Omental fat pad (tissue), 4 donors: ENCODE data around the gene IGSF5. TPM values are rescaled to one million over a fixed set of nuclear protein-coding genes. Genes with fewer than 3 reads are reported as not detected.

ENCODE experiments used
- ATAC-seq: fragments of 150-250 bp; one replicate; pipeline ENCODE4 v1.9.1; 2016; ENCODE audit warnings: mild to moderate bottlenecking, moderate library complexity; ENCODE audit not compliant: low FRiP score
- DNase-seq: peaks from one replicate; pipeline ENCODE4 v3.0.0-alpha.2; 2019; ENCODE audit warnings: low spot score
- CTCF ChIP-seq, 3 donors: fragments of 450-650 bp; IDR thresholded peaks; one replicate each; pipeline ENCODE4 v1.5.1; 2016 to 2017; ENCODE audit warnings: antibody characterized with exemption in 3 of 3, mild to moderate bottlenecking in 3 of 3, moderate library complexity in 2 of 3
- total RNA-seq, 4 donors: library from RNA; depleted of rRNA; stranded (reverse); fragments of >200 nt; gene quantifications; one replicate each; pipeline ENCODE4 v1.1.0, GENCODE V29; 2016

IGSF5 gene
- total RNA-seq, 4 donors from 2014 or later, result not detected

GRCh38 chr21:39809936-39810335, 65.0 kb downstream of the IGSF5 start:
- ATAC-seq, result no peak
- no peak for TF ChIP-seq CTCF (IDR thresholded peaks at IDR 0.05)
- DNase-seq, result no peak

GRCh38 chr21:39812983-39813382, 68.0 kb downstream of the IGSF5 start:
- no peak for TF ChIP-seq CTCF (IDR thresholded peaks at IDR 0.05)

GRCh38 chr21:39818557-39818956, 73.6 kb downstream of the IGSF5 start:
- ATAC-seq (no peak), DNase-seq (no peak)
- TF ChIP-seq CTCF (IDR thresholded peaks at IDR 0.05), result no peak

More at GRCh38 chr21:39812983-39813382, 68.0 kb downstream of the IGSF5 start:
- ATAC-seq (no peak), DNase-seq (no peak)

- no peak for TF ChIP-seq CTCF (IDR thresholded peaks at IDR 0.05)
- no peak for ATAC-seq
- DNase-seq, result no peak
These were observed 77.1 kb downstream of the IGSF5 start for GRCh38 chr21:39822042-39822441.

GRCh38 chr21:39825250-39825649, 80.3 kb downstream of the IGSF5 start:
- DNase-seq (no peak), ATAC-seq (no peak)
- TF ChIP-seq CTCF (IDR thresholded peaks at IDR 0.05), result no peak

- no peak for DNase-seq
- ATAC-seq, result no peak
These were observed 89.6 kb downstream of the IGSF5 start for GRCh38 chr21:39834543-39834942.

More at GRCh38 chr21:39834543-39834942, 89.6 kb downstream of the IGSF5 start:
- no peak for TF ChIP-seq CTCF (IDR thresholded peaks at IDR 0.05)
